NCI-H1436 treated with DMSO at 0.1 percent for 48 hours (cell line): ENCODE results near the gene XRCC6.
"Not testable (repeated sequence)": the region's sequence is repeated elsewhere in the genome, so short reads cannot be mapped to it uniquely, and the experiment has no call there.

Experiments
- DNase-seq: peaks from one replicate; lab custom pipeline; 2025; lab: John Stamatoyannopoulos, UW

XRCC6 gene

GRCh38 chr22:41650821-41651220 lies 29.7 kb downstream of the XRCC6 start:
- no peak for DNase-seq

- no peak for DNase-seq
Observed at GRCh38 chr22:41654322-41654721, 33.2 kb downstream of the XRCC6 start.

GRCh38 chr22:41656556-41656955 lies 35.5 kb downstream of the XRCC6 start:
- DNase-seq, result no peak

- no peak for DNase-seq
Observed at GRCh38 chr22:41657709-41658108, 36.6 kb downstream of the XRCC6 start.

GRCh38 chr22:41658869-41659268 lies 37.8 kb downstream of the XRCC6 start:
- no peak for DNase-seq

GRCh38 chr22:41659941-41660340 lies 38.8 kb downstream of the XRCC6 start:
- DNase-seq, result no peak

- DNase-seq, result no peak
Observed at GRCh38 chr22:41660416-41660815, 39.3 kb downstream of the XRCC6 start.

GRCh38 chr22:41661088-41661487 lies 40.0 kb downstream of the XRCC6 start:
- DNase-seq, result no peak

- DNase-seq, result no peak
Observed at GRCh38 chr22:41661713-41662112, 40.6 kb downstream of the XRCC6 start.

GRCh38 chr22:41663594-41663993 lies 42.5 kb downstream of the XRCC6 start:
- not testable (repeated sequence) for DNase-seq

GRCh38 chr22:41664490-41664889 lies 43.4 kb downstream of the XRCC6 start:
- DNase-seq, result no peak

- no peak for DNase-seq
Observed at GRCh38 chr22:41664951-41665350, 43.9 kb downstream of the XRCC6 start.

GRCh38 chr22:41668971-41669911 lies 48.1 kb downstream of the XRCC6 start:
- DNase-seq, result no peak

GRCh38 chr22:41672096-41672495 lies 51.0 kb downstream of the XRCC6 start:
- DNase-seq, result not testable (repeated sequence)

- no peak for DNase-seq
Observed at GRCh38 chr22:41672780-41673509, 51.9 kb downstream of the XRCC6 start.

GRCh38 chr22:41674846-41675340 lies 53.8 kb downstream of the XRCC6 start:
- DNase-seq, result no peak

GRCh38 chr22:41676134-41676533 lies 55.0 kb downstream of the XRCC6 start:
- DNase-seq, result no peak

GRCh38 chr22:41681616-41682015 lies 60.5 kb downstream of the XRCC6 start:
- no peak for DNase-seq

GRCh38 chr22:41682033-41682807 lies 61.1 kb downstream of the XRCC6 start:
- no peak for DNase-seq

GRCh38 chr22:41683052-41683451 lies 62.0 kb downstream of the XRCC6 start:
- no peak for DNase-seq

- DNase-seq, result no peak
Observed at GRCh38 chr22:41683616-41684015, 62.5 kb downstream of the XRCC6 start.

- DNase-seq, result no peak
Observed at GRCh38 chr22:41684194-41684593, 63.1 kb downstream of the XRCC6 start.
